GM18951 (cell line): Measurements from ENCODE around the gene ANKIB1.

Source experiments
- POLR2A ChIP-seq: IDR thresholded peaks from 4 replicates; pipeline ENCODE4 v1.6.1; 2011; ENCODE audit warnings: mild to moderate bottlenecking; ENCODE audit not compliant: insufficient read length, insufficient read depth; ENCODE audit errors: extremely low read depth
- in situ Hi-C: fragments of 300-500 bp; cut with MboI; formaldehyde crosslinking; loops from one replicate; pipeline ENCODE4 v1.12.0; 2022; ENCODE audit warnings: low sequenced_read_pairs, mixed read lengths, inconsistent platforms; ENCODE audit not compliant: unreplicated experiment

ANKIB1 gene

DNA sequence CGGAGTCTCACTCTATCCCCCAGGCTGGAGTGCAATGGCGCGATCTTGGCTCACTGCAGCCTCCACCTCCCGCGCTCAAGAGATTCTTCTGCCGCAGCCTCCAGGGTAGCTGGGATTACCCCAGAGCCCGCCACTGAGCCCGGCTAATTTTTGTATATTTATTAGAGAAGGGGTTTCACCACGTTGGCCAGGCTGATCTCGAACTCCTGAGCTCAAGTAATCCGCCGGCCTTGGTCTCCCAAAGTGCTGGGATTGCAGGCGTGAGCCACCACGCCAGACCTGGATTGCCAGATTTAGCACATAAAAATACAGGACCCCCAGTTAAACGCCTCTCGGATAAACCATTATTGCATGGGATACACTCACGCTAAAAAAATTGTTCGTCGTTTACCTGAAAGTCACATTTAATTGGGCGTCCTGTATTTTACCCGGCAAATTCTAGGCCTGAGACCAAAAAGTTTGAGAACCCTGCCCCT, 201.1 kb downstream of the ANKIB1 start:
- no peak for TF ChIP-seq POLR2A
- in situ Hi-C loops: loop anchor here (25.0 kb wide), 2 partner anchors 610 to 615 kb away; no protein-coding TSS in a partner anchor

DNA sequence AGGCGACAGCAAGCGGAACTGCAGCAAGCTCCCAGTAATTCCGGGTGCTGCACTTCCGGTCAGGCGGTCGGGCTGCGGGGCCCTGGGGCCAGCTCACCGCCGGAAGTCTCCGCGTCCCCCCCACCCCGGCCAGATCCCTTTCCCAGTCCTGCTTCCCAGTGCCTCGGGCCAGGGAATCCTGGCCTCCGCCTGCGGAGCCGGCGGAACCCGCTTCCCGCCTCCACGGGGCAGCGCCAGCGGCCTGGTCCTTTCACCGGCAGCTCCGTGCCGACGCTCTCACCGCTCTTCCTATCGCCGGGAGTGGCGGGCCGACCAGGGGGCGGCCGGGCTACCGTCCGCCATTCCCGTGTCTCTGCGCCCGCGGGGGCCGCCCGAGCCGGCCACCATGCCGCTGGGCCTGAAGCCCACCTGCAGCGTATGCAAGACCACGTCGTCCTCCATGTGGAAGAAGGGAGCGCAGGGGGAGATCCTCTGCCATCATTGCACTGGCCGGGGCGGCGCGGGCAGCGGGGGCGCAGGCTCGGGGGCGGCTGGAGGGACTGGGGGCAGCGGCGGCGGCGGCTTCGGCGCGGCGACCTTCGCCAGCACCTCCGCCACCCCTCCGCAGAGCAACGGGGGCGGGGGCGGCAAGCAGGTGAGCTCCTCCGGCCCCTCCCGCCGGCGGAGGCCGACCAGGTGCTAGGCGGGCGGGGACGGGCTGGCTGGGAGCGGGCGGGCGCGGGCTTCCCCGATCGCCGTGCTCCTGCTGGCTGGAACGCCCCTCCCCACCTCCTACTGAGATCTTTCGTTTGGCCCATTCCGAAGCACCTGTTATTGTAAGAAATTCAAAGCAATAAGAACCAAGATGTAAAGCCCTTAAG, 201.8 kb downstream of the ANKIB1 start, which contains the start of gene GATAD1:
Gene GATAD1, plus strand, starts transcription at position 138 of the 860 bp plus-strand sequence. Its CDS starts 248 bp downstream, at position 386.
- peak; percentile 71 for TF ChIP-seq POLR2A
- in situ Hi-C loops: loop anchor here (25.0 kb wide), 2 partner anchors 610 to 615 kb away; no protein-coding TSS in a partner anchor

DNA sequence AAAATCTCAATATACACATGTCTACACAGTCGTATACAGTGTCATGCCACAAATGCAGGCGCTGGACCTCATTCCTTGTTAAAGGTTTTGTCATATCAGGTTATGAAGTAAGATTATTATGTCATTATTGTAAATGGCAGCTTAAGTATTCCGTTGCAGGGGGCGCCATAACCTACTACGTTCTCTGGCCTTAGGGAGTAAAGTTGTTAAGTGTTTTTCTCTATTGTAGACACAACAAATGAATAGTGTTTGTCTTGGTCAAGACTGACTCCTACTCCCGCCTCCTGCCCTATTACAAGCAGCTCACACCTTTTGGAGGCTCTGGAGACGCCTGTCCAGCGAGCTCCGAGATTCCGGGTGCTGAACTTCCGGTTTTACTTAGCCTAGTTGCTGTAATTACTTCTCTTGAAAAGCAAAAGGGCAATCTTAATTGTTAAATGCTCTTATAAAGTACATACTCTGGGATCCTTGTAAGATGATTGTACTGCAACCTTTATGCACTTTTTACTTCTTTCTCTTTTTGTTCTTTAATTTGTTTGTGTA, 202.5 kb downstream of the ANKIB1 start:
- peak; percentile 30 for TF ChIP-seq POLR2A
- in situ Hi-C loops: loop anchor here (25.0 kb wide), 2 partner anchors 611 to 614 kb away; no protein-coding TSS in a partner anchor
